NCI-H748 (cell line): ENCODE data around the gene GLRX.
A peak's percentile ranks its signal among the peaks of the same experiment; 100 is the strongest.
"Not testable (repeated sequence)": the region's sequence is repeated elsewhere in the genome, so short reads cannot be mapped to it uniquely, and the experiment has no call there.

Experiments used
- DNase-seq: peaks from one replicate; lab custom pipeline; 2025; ENCODE audit not compliant: unreplicated experiment; lab: John Stamatoyannopoulos, UW

Gene GLRX

DNA sequence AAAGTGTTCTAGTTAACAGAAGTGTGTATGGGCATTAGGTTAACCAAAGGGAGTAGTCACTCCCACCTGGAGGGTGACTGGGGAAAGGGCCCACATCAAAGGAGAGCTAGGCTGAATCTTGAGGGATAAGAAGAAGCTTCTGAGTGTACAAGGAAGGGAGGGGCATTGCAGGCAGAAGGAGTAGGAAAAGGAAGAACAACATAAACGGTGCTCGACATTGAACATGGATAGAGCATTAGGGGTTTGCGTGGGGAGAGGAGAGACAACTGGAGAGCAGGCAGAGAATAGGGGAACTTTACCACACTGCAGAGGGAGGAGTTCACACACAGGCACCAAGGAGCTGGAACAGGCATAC, 5.3 kb upstream of the GLRX start:
- DNase-seq, result no peak

DNA sequence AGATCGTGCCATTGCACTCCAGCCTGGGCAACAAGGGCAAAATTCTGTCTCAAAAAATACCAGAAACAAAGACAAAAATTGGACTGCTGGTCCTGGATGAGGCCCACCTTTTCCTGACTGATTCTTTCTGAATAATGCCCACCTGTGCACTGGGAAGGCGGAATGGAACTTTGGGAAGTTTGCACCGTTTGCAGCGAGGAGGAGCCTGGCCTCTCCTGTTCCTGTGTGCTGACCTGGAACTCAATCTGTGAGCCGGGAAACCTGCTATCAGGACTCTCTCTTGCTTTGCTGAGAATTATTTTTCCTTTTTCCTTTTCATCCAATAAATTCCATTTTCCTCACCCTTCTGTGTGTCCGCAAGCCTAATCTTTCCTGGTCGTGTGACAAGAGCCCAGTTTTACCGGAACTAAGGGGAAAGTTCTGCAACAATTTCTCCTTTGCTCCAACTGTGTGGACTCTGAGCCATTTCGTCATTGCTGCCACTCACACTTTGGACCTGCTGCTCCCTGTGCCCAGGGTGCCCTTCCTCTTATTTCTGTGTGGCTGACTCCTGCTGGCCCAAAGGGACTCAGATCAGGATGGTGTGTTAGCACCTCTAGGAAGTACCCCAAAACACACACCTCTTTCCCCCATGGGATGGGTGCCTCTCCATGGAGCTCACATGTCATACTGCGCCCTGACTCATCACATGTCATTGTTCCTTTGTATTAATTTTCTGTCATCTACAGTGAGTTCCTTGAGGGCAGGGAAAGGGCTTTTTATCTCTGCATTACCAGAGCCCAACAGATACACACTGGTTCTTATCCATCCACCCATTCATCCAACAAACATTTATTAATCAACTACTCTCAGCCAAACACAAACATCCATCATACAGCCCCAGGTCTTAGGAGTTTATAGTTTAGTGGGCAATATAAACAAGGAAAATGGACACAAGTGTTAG, 4.7 kb upstream of the GLRX start:
- DNase-seq, result no peak

DNA sequence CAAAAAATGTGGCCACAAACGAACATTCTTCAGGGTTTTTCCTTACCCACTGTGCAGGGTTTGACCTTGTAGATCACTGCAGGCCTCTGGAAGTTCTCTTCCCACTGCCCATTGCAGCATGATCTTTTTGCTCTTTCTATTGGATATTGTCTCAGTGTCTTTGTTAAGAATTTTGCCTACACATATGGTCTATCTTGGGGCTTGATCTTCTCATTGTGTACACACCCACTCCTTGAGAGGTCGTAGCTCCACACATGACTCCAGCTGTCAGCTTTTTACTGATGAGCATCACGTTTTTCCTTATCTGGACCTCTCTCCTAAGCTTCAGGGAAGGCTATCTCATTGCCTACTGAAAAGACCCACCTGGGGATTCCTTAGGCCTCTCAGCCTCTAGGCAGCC, 3.0 kb upstream of the GLRX start:
- no peak for DNase-seq

DNA sequence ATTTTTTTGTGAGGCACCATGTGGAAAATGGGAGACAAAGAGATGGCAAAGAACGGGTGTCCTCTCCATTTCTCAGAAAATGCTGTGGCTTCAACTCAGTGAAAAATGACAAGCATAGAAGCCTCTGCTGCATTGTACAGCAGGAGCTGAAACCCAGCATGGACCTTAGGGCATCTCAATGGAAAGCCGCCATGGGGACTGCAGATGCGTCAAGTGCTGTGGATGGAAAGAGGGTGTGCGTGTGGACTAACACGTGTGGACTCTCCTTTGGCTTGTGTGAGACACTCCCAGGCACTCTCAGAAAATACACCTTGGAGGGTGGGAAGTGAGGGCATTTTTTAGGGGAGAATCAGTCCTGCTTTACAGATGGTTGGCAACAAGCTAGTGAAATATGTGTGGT, 2.2 kb upstream of the GLRX start:
- no peak for DNase-seq

GRCh38 chr5:95823738-95824609, 1.4 kb upstream of the GLRX start:
- DNase-seq, result peak; percentile 20

DNA sequence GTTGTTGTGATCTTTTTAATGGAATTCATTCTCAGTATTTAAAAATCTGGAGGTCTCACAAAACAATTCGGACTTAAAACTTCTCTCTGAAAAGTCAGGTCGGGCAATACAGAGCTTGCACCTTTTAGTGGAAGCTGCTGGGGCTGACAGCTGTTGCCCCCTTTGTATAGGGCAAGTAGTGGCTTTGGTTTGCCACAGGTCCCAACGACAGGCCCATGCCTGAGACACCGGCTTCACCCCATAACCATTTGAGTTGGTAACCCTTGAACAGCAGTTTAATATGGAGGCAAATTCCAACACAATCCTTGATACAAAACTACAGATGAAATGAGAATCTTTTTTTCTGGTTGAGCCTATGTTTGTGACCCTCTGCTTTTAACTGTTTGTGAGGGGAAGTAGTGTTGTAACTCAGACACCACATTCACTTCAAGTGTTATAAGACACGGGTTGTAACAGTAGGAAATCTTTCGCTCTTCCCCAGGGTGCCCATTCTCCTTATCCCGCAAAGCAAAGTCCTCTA, 752 bp upstream of the GLRX start:
- no peak for DNase-seq

- DNase-seq, result peak; percentile 59
Observed at GRCh38 chr5:95822043-95822541, 434 bp downstream of the GLRX start.

- no peak for DNase-seq
Observed at GRCh38 chr5:95821110-95822021, 1.2 kb downstream of the GLRX start.

DNA sequence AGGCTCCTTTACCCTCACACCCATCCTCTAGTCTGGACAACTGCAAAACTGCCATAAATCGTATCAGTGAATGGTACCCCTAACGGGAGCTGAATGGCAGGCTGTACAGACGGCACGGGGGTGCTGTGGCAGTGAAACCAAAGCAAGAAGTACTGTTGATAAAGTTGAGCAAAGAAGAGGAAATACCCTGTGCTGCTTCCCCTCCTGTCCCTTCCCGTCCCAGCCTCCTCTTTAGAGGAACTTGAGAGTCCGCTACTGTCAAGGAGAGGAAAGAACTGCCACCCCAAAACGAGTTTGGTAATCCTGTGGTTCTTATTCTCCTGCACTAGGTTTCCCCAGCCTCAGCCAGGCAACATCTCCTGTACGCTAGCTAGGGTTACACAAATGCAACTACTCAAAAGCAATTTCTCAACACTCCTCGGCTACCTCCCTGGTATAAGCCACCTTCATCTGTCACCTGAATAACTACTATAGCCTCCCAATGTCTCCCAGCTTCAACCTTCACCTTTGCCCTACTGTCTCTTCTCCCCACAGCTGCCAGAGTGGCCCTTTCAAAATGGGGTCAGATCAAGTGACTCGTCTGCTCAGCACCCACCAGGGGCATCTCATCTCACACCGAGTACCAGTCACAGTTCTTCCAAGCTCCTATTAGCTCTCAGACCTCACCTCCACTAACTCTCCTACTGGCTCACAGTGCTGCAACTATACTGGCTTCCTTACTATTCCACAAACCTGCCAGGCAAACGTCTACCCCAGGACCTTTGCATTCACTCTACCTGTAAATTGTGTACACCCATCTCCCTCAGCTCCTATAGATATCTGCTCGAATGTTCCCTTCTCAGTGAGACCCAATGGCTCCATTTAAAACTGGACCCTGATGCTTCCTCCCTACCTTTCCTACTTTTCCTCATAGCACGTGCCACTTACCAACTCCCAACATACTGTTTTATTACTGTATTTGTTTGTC, 4.1 kb downstream of the GLRX start:
- DNase-seq, result no peak

GRCh38 chr5:95817430-95817829, 5.1 kb downstream of the GLRX start:
- no peak for DNase-seq

DNA sequence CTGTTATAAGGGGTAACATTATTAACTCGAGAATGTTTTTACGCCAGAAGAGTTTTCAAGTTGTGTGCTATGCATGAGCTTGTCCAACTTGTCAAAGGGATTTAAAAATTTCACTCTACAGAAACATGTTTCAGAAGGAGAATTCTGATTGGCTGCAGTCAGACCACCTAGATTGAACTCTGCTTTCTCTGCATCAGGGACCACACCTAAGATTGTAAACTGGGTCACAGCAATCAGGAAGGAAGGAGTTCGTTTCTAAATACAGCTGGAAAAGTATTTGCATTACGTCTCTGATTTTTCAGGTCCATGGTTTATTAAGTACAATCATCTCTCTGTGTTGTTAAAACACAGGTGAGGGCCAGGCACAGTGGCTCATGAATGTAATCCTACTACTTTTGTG, 5.8 kb downstream of the GLRX start:
- no peak for DNase-seq

DNA sequence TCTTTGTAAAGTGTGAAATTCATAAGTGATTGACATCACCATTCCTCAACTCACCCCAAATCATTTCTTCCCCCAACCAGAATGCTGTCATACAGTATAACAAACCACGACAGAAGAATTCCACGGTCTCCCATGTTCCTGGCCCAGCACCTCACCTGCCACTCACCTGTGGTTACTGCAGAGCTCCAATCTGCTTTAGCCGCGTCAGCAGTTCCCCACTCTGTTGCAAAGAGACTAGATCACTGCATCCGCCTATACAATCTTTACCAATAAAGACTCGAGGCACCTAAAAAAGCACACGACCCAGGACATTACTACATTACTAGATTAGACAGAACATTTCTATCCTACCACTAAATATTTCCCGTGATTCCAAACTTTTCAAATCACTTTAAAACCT, 6.2 kb downstream of the GLRX start:
- no peak for DNase-seq

- DNase-seq, result no peak
Observed at GRCh38 chr5:95815155-95815729, 7.3 kb downstream of the GLRX start.

DNA sequence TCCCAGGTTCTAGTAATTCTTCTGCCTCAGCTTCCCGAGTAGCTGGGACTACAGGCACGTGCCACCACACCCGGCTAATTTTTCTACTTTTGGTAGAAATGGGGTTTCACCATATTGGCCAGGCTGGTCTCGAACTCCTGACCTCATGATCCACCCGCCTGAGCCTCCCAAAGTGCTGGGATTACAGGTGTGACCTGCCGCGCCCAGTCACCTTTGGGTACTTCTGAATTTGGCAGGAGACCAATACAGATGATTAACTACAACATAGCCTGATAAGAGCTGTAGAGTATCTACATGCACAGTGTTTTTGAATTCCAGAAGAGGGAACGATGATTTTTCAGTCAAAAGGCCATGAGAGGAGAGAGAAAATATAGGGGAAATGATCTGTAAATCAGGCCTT, 9.5 kb downstream of the GLRX start:
- DNase-seq, result peak; percentile 5

- DNase-seq, result no peak
Observed at GRCh38 chr5:95812074-95812471, 10.5 kb downstream of the GLRX start.

- not testable (repeated sequence) for DNase-seq
Observed at GRCh38 chr5:95811461-95812073, 11.0 kb downstream of the GLRX start.

- DNase-seq, result not testable (repeated sequence)
Observed at GRCh38 chr5:95811126-95811423, 11.5 kb downstream of the GLRX start.

- DNase-seq, result no peak
Observed at GRCh38 chr5:95810305-95811125, 12.0 kb downstream of the GLRX start.
